ENCODE data around the gene HIVEP3.

Gene HIVEP3

DNA sequence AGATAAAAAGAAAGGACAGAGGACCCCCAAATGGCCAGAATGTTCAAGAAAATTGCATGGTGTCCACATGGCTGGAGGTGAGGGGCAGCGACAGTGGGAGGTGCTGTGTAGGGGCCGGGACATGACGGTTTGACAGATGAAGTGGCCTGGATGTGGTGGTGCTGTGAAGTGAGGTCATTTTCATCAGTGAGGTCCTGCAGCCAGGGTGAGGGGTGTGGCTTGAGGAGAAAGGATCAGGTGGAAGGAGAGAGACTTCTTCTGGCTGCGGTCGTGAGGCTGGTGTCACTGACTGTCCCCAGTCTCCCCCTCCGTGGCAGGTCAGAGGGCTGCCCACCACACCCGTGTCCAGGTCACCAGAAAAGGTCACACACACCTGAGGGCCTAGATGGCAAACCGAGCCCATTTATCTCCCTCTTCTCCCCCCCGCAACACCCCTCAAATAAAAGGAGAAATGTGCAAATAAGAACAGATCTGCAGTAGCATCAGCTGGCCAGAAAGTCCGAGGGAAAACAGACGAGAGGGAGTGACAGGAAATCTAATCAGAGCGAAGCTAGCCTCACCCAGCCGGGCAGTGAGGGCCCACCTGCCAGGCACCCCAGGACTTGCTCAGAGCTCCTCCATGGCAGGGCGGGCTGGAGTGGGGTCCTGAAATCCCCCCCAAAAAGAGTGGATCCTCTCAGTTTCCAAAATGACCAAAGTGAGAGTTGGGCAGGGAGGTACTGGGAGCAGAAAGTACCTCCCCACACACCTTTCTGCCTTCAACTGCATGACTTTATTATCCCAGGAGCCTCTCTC, 285.7 kb downstream of the HIVEP3 start:
- no peak for DNase-seq (ENCODE audit: low read depth in 2 of 2)

DNA sequence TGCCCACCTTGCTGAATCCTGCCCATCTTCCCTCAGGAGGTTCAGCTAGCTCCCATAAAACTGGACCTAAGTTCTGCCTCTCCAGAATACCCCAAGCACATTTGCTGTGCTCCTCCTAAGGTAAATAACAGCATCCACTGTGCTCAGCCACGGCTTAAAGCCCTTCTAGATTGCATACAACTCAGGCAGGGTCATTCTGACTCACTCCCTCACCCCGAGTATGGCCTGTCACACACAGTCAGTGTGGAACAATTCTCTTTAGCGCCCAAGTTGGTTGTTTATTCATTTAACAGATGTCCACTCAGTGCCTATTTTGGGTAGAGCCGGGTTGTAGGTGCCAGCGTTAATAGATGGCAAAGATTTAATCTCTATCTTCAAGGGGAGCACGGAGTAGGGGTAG, 286.8 kb downstream of the HIVEP3 start:
- no peak for DNase-seq (ENCODE audit: low read depth in 2 of 2)

- DNase-seq (ENCODE audit: low read depth in 2 of 2), result no peak
These were observed 287.6 kb downstream of the HIVEP3 start for GRCh38 chr1:41631154-41631553.

- DNase-seq (ENCODE audit: low read depth in 2 of 2), result no peak
These were observed 289.2 kb downstream of the HIVEP3 start for GRCh38 chr1:41629571-41629970.

DNA sequence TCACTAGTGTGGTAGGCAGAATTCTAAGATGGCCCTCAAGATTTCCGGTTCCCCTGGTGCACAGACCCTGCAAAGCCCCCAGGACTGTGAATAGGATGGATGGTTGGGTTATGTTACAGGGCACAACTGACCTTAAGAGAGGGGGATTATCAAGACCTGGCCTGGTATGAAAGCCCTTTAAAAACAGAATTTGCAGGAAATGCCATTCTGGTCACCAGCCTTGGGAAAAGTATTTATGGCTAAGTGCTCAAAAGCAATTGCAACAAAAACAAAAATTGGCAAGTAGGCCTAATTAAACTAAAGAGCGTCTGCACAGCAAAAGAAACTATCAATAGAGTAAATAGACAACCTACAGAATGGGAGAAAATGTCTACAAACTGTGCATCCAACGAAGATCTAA, 289.6 kb downstream of the HIVEP3 start:
- DNase-seq (ENCODE audit: low read depth in 2 of 2), result no peak

- no peak for DNase-seq (ENCODE audit: low read depth in 2 of 2)
These were observed 291.0 kb downstream of the HIVEP3 start for GRCh38 chr1:41627491-41628280.

DNA sequence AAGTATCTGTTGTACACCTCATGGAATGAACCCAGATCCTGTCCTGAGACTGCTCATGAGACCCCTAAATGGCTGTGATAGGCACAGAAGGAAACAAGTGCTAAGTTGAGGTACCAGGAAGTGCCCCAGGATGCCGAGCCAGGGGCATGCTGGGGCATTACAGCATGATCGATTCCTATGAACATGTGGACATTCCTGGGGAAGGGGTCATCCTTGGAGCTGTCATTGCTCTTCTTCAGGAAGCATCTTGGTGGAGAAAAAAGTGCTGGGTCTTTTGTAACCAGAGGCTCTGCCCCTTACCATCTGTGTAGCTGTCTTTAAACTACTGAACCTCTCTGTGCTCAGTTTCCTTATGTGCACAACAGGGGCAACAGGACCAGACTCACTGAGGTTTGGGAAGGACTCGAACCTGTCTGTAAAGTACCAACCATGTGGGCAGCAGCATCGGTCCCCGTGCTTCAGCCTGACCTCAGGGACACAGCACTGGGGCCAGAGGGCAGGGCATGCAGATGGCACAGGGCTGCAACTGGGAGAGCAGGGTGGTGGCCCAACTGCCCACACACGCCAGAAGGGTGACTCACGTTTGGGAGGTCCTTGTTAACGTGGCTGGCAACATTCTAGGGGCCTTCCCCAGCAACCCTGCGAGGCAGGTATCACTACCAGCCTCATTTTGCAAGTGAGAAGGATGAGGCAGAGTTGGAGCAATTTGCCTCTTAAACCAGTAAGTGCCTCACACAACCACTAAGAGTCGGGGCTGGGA, 291.9 kb downstream of the HIVEP3 start:
- peak in 1 of 2 donors; percentile 11 for DNase-seq (ENCODE audit: low read depth in 2 of 2)

DNA sequence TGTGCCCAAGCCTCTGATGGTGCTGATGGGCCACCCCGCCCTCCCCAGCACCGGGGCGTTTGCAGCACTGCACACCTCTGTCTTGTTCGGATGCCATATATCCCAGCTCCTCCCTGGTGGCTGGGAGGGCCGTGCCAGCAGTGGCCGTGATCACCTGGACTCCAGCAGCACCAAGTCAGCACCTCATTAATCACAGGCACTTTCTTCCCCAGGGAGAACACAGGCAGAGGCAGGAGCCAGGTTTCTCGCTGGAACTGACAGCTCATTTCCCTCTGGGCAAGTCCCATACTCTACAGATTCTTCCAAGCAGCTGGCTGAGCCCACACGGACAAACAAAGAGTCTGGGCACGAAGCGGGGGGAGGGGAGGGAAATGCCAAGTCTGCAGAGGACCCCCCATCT, 292.6 kb downstream of the HIVEP3 start:
- DNase-seq (ENCODE audit: low read depth in 2 of 2), result no peak

DNA sequence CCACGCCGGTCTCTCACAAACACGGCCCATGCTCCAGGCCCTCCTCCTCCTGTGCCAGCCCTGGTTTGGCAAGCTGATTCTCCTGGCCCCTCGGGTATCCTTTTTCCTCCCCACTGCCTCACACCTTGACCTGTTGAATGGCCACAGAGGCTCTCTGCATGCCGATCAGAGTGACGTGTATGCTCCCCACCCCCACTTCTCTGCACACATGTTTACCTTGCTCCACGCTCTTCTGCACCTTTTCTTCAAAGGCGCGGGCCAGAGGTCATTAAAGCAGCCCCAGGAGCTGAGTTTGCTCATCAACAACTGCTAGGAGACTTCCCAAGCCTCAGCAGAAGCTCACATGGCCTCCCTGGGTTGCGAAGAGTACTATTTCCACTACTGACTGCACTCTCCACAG, 295.0 kb downstream of the HIVEP3 start:
- no peak for DNase-seq (ENCODE audit: low read depth in 2 of 2)

- no peak for DNase-seq (ENCODE audit: low read depth in 2 of 2)
These were observed 295.6 kb downstream of the HIVEP3 start for GRCh38 chr1:41622859-41623732.

GRCh38 chr1:41622402-41622801, 296.3 kb downstream of the HIVEP3 start:
- no peak for DNase-seq (ENCODE audit: low read depth in 2 of 2)

- DNase-seq (ENCODE audit: low read depth in 2 of 2), result no peak
These were observed 296.9 kb downstream of the HIVEP3 start for GRCh38 chr1:41621791-41622190.

DNA sequence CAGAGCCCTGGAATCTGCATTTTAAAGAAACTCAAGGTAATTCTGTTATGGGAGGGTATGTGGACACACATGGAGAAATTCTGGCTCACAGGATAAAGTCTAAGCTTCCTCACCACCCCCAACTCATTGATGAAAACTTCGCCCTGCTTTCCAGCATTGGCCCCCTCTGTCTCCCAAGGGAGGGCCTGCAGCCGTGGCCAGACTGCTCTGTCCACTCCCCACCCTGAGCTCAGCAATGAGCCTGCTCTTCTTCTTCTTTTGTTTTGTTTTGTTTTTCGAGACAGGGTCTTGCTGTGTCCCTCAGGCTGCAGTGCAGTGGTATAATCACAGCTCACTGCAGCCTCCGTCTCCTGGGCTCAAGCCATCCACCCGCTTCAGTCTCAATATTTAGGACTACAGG, 297.5 kb downstream of the HIVEP3 start:
- DNase-seq (ENCODE audit: low read depth in 2 of 2), result no peak

GRCh38 chr1:41620365-41621169, 298.2 kb downstream of the HIVEP3 start:
- DNase-seq (ENCODE audit: low read depth in 2 of 2), result no peak

DNA sequence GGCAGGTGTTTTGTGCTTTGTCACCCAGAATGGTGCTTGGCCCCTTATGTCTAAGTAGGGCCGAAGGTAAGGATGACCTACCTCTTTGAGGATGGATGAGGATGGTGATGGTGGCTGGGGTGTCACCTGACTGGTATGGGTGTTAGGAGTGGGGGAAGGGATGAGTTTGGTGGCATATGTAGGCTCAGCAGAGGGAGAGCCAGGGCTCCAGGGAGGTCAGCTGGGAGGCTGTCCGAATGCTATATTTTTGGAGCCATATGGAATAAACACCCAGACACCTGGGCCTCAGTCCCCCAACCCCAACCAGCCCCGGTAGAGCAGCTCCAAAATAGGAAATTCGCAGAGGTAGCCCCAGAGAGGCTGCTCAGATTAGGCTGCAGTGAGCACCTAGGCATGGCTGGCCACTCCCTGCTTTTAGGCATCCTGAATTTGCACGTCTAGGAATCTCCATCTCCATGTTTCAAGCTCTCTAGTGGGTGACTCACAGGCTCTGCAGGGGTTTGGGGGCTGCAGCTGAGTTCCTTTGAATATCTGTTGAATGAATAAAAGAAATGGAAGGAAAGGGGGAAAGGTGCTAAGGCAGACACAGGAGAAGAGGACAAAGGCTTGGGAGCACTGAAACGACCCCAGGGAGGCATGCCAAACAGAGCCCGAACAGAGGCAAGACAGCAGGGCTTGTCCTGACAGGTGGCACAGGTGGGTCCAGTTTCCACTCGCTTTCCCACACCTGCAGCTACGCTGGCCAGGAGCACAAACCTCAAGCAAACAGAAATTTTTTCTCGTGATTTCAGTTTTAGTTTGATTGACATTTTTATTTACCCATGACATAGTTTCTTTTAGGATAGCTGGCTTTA, 299.0 kb downstream of the HIVEP3 start:
- DNase-seq (ENCODE audit: low read depth in 2 of 2), result no peak

GRCh38 chr1:41618871-41619270, 299.9 kb downstream of the HIVEP3 start:
- DNase-seq (ENCODE audit: low read depth in 2 of 2), result no peak

DNA sequence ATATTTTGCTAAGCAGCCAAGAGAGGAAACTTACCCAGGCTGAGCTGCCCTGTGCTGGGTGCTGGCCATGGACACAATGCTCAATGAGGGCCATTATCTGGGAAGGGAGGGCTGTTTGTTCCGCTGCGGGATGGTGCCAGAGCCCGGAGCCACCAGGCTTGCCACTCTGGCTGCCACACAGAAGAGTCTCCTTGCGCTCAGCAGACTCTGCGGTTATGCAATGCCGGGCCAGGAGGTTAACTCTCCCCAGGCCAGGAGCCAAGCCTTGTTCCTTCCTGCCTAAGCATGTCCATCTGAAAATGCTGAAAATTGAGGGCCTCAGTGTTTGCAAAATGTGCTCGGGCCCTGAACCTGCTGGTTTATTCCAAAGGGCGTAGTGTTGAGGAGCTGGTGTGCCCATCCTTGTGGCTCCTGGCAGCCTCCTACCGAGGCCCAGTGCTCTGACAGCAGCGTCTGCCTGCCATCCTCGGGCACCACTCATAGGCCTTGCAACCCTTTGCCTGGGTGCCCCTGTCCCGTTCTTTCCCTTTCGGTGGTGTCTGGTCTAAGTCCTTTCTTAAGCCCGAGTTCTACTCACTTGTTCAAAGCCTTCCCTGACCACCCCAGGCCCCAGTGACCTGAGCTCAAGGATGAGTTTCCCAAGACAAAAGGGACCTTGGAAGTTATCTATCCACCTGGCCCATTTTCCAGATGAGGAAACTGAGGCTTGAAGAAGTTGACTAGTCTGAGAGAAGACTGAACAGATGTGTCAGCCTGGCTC, 300.5 kb downstream of the HIVEP3 start:
- no peak for DNase-seq (ENCODE audit: low read depth in 2 of 2)

GRCh38 chr1:41617336-41617735, 301.4 kb downstream of the HIVEP3 start:
- no peak for DNase-seq (ENCODE audit: low read depth in 2 of 2)

DNA sequence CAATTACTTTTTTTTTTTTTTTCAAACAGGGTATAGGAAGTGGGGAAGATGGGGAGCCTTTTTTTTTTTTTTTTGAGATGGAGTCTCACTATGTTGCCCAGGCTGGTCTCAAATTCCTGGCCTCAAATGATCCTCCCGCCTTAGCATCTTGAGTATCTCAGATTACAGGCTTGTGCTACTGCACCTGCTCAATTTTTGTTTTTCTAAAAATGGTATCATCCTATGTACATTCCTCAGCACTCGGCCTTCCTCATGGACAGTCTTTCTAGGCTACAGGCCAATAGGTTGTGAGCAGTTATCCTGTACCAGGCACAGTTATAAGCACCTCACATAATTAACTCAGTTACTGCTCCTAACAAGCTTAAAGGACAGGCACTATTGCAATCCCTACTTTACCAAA, 302.2 kb downstream of the HIVEP3 start:
- no peak for DNase-seq (ENCODE audit: low read depth in 2 of 2)
